Endometrial microvascular endothelial cells (primary cell): ENCODE measurements around the gene KIF6. TPM values are rescaled to one million over a fixed set of nuclear protein-coding genes. Genes with fewer than 3 reads are reported as not detected.

Experiments
- in situ Hi-C: cut with HindIII; loops from 2 replicates; pipeline ENCODE4 v1.10.0; 2017; ENCODE audit warnings: low sequenced_read_pairs, low pct_unique_long_range_greater_than_20kb; ENCODE audit errors: inconsistent ontology term
- total RNA-seq: library from RNA; depleted of rRNA; stranded (reverse); fragments of >200 nt; gene quantifications from one replicate; pipeline ENCODE4 v1.2.3, GENCODE V29; 2015; ENCODE audit errors: inconsistent ontology term

KIF6 gene
- total RNA-seq, 1 donor from 2014 or later, result not detected

DNA sequence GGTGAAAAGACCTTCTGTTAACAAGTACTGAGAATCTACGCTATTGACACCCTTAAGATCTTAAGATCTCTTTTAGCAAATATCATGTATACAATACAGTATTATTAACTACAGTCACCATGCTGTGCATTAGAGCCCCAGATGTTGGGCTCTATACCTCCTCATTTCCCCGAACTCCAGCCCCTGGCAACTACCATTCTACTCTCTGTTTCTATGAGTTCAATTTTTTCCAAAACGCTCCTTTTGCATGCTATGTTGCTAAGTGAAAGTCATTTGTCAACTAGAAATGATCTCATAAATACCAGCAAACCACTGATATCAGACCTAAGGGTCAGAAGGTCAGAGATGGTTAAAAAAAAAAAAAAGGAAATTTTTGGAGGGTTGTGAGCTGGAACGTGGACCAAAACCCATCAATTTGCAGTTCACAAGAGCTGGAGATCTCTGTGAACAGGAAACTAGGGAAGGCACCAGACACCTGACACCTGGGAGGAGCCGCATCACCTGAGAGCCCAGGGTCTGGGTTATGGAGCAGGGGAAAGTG, 280.7 kb downstream of the KIF6 start:
- in situ Hi-C loops, result no loop called here

GRCh38 chr6:39441986-39442385, 283.2 kb downstream of the KIF6 start:
- in situ Hi-C loops, result no loop called here

DNA sequence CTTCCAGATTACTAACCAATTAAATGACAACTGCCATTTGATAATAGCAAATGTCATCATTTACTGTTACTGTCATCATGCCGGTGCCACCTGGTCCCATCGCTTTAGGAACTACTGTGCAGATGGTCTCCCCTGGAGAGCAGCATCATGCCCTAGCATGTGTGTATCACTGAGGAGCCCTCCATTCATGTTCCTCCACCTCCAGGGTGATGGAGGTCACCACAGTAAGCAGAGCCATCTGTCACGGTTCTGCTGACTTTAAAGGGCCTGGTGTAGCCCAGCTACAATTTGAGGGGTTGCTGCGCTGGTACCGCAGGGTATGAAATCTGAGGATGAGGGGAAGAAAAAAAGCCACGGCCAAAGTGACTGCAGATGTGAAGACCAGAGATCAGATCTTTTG, 283.9 kb downstream of the KIF6 start:
- in situ Hi-C loops, result no loop called here

- in situ Hi-C loops, result no loop called here
Observed at GRCh38 chr6:39440039-39440426, 285.2 kb downstream of the KIF6 start.

- in situ Hi-C loops, result no loop called here
Observed at GRCh38 chr6:39439342-39440038, 285.7 kb downstream of the KIF6 start.

- in situ Hi-C loops, result no loop called here
Observed at GRCh38 chr6:39433630-39434029, 291.6 kb downstream of the KIF6 start.

GRCh38 chr6:39432330-39433025, 292.7 kb downstream of the KIF6 start:
- in situ Hi-C loops, result no loop called here

DNA sequence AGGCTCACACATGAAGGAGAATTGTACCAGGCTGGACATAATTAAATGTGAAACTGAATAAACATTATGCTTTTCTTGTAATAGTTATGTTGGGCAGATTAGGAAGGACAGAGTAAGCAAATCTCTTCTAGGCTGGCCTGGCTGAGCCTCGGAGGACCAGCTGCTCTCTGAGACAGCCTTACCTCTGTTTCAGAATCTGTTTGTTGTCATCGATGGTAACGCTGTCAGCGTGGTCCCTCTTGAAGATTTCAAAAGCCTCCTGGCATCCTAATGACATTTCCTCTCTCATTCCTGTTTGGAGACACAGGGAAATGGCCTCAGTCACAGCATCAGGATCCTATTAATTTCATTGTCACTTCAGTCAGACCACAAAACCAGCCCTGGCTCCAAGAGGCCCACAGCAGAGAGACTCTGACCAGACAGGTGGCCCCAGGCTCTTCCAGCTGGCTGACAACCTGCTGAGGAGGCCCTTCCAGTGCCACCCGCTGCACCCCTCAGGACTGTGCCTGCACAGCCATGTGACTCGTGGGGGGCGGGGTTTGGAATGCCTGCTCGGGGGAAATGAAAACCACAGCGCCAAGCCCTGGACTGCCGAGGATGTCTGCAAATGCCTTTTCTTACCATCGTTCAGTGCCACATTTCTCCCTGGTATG, 294.2 kb downstream of the KIF6 start:
- in situ Hi-C loops, result no loop called here

- in situ Hi-C loops, result no loop called here
Observed at GRCh38 chr6:39430446-39430845, 294.8 kb downstream of the KIF6 start.

GRCh38 chr6:39428816-39429215, 296.4 kb downstream of the KIF6 start:
- in situ Hi-C loops, result no loop called here

DNA sequence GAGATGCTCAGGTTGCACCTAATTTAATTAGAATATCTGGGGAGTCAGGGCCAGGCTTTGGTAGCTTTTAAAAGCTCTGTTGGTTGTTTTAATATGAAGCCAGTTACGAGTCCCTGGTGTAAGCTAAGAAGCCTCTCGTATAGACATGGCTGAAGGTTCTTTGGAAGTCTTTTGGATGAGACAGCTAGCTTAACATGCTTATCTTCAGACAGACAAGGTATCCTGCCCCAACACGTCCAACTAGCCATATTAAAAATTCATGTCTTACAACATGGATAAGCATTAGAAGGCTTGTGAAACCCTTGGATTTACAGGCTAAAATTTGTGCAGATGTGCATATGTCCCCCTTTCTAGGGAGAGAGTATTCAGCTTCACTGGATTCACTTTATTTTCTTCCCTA, 297.1 kb downstream of the KIF6 start:
- in situ Hi-C loops, result no loop called here

- in situ Hi-C loops, result no loop called here
Observed at GRCh38 chr6:39426073-39426456, 299.1 kb downstream of the KIF6 start.

DNA sequence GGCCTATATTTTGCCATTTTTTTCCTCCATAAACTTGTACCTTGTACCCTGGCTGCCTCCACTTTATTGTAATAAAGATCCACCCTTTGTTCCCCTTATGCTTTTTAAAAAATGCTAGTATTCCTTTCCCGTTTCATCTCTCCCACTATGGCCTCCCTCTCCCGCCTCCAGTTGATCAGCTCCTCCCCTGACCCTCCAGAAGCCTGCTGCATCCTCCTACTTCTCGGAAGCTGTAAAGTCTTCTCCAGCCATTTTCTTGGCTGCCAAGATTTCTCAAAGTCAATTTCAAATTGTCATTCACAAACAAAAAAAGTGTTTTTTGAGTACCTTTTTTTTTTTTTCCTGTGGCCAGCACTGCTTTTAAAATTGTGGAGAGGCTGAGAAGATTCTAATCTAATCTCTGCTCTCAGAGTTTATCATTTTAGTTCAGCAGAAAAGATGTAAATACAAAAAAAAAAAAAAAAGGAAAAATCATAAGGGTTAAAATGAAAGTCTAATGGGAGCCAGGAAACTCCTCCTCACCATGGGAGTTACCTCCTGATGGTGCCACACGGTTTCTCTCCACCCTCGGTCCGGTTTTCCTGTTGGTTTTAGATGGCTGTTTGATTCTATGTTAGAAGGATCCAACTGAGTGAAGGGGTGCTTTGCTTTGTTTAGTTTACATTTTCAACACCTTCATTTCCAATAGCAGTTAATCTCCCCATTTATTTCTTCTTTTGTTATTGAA, 299.7 kb downstream of the KIF6 start:
- in situ Hi-C loops, result no loop called here

DNA sequence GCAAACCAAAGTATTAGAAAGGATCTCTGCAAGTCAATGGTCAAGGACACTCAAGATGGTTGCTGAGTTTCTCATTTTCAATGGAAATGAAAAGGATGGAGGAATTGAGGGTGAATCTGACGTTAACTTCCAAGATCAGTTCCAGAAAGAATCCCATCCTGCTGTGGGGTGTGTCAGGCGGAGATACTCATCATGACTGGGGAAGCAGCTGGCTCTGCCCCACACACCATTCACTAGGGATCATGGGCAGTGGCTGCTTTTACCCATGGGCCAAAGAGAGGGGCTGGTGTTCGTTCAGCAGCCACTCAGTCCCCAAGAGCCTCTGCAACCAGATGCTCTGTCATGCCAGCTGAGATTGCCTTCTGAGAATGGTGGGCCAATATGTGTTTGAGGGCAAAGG, 300.4 kb downstream of the KIF6 start:
- in situ Hi-C loops, result no loop called here

DNA sequence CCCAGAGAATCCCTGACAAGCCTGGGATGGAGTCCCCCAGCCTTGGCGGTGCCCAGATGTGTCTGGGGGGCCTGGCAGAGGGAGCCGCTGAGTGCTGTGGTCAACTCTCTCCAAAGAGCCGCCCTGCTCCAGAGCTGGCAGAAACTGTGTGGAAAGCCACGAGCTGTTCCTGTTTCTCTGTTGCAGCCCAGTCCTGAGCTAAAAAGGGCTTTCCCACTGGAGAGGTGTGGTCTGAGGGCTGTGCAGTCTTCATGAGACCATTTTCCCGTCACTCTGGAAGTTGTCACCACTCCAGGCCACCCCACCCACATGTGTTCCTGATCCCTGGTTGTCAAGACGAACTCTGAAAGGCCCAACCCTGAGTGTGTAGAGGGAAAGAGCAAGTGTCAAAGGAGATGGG, 303.0 kb downstream of the KIF6 start:
- in situ Hi-C loops, result no loop called here

DNA sequence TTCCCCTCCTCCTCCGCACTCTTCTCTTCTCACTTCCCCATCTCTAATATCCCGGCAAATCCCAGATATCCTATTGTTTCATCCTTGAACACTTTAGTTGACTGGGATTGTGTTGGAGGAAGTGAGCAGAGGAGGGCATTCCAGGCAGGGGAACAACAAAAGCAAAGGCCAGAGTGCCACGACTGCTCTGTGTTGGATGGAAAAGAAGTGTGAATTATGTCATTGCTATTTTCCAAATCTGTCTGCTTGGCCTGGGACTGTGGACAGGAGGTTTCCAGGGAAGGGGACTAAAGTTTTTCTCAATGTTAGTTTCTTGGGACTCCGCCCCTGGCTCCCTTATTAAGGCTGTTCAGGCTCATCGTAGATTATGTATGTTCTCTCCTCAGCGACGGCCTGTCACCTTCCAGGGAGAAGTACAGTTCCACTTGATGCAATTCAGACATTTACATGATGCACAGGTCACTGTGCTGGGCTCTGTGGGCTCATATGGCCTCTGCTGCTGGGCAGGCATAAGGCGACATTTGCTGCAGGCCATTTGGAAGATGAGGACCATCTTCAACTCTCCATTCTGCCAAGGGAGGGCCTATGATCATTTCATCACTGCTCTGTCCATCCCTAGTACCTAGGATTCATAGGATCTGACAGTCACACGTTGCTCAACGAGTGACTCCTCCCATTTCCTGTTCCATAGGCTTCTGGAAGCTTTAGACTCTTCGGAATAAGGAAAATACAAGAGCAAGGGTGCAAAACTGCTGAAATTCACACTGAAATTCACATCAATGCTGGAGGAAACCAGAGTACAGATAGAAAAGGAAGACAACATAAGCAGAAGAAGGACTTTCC, 303.6 kb downstream of the KIF6 start:
- in situ Hi-C loops, result no loop called here

- in situ Hi-C loops, result no loop called here
Observed at GRCh38 chr6:39420300-39421265, 304.6 kb downstream of the KIF6 start.
